Activated CD4-positive, alpha-beta T cell treated with anti-CD3 and anti-CD28 coated beads, Interleukin-2, Interleukin-4, amounts not matched to agents 100 ng/mL and 50 ng/mL, durations not matched to agents 16 hours and 8 hours (primary cell): ENCODE data around the gene MT3.
"Not testable (repeated sequence)": the region's sequence is repeated elsewhere in the genome, so short reads cannot be mapped to it uniquely, and the experiment has no call there.

Experiments
- DNase-seq: peaks from one replicate; pipeline ENCODE4 v3.0.0-alpha.2; 2020; ENCODE audit warnings: low spot score

MT3 gene

GRCh38 chr16:56610017-56610608 lies 20.8 kb downstream of the MT3 start:
- peak; percentile 77 for DNase-seq

DNA sequence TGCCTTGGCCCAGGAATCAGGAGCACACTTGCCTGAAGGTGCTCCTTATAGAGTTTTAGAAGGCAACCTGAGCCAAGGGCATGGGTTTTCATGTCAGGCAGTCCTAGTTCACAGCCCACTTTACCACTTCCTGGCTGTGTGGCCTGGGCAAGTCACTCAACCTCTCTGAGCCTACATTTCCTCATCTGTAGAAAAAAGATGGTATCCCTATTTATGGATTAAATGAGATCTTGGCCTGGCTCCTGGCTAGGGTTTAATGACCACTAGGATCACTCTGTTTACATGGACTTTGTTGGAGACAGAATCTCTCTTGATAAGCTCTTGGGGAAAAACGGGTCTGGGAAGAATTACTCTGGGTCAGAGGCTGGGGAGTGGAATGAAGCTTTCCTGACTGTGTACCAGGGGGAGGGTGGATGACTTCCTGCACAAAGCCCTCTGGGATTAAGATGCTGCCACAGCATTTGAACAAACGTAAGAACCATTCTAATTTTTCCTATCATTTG lies 21.3 kb downstream of the MT3 start:
- DNase-seq: peak; percentile 48

- DNase-seq: no peak
These were observed 22.0 kb downstream of the MT3 start for GRCh38 chr16:56611281-56611833.

GRCh38 chr16:56613706-56614105 lies 24.4 kb downstream of the MT3 start:
- DNase-seq: no peak

DNA sequence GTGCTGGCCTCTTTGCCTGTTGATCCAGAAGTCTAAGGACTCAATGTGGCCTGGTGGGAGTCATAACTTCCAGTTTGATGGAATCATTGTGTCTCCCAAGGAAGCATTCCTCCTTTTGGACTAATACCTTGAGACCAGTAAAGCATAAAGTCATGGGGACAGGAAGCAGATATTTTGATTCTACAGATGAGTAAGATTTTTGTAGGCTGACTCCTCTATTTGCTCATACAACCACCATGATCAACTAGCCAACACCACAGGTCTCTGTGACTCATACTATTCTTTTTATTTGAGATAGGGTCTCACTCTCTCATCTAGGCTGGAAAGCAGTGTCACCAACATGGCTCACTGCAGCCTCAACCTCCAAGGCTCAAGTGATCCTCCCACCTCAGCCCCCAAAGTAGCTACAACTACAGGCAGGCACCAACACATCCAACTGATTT lies 25.2 kb downstream of the MT3 start:
- DNase-seq: peak; percentile 81

- no peak for DNase-seq
These were observed 26.0 kb downstream of the MT3 start for GRCh38 chr16:56615353-56615752.

- DNase-seq: no peak
These were observed 27.4 kb downstream of the MT3 start for GRCh38 chr16:56616608-56617211.

DNA sequence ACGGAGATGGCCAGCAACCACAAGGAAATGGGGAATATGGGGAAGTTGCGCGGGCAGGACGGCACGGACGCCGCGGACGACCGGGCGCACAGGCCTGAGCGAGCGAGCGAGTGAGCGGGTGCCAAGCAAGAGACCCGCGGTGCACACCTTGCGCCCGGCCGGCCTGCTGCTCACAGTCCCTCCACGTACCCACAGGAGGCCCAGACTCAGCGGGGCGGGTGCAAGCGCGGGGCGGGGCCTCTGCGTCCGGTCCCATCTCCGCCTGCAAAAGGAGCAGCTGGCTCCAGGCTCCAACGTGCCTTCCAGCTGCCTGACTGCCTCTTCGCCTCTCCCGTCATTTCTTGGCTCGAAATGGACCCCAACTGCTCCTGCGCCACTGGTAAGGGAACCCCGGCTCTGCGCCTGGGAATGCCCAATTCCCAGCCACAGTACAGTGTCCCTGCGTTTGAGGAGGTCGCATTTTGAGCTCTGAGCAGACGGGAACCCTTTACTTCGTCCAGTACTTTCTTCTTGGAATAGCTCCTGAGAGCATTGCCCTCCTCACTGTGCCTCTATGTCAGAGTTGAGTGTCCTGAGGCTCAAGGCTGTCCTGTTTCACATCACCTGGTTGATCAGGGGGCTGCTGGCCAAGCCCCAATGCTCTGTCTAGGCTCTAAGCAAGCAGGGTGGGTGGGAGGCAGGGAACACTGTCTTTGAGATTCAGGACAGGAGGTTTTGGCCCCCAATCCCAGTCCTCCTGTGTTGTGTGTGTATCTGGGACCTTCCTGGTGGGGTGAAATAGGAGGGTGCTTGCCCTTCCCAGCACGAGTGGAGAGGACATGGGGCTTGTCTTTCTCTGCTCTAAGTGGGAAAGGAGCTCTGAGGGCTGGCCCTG lies 28.1 kb downstream of the MT3 start:
- peak; percentile 63 for DNase-seq

GRCh38 chr16:56618138-56618537 lies 28.8 kb downstream of the MT3 start:
- no peak for DNase-seq

GRCh38 chr16:56620339-56620897 lies 31.1 kb downstream of the MT3 start:
- no peak for DNase-seq

GRCh38 chr16:56621665-56622445 lies 32.5 kb downstream of the MT3 start:
- DNase-seq: not testable (repeated sequence)

- DNase-seq: not testable (repeated sequence)
These were observed 33.9 kb downstream of the MT3 start for GRCh38 chr16:56623184-56623583.

DNA sequence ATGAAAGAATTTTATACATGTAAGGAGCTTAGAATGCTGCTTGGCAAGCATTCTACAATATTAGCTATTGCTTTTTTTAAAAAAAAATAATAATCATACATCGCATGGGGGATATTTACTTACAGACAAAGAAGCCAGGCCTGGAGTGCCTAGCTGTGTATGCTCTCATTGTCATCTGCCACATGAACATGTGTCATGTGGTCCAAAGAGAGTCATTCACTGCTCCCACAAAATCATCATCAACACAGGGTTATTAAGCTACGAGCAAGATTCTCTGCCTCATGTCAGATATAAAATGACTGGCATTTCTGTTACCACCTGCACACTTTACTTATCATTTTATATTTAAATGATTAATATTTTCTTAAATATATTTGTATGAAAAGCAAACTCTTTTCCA lies 34.3 kb downstream of the MT3 start:
- no peak for DNase-seq

DNA sequence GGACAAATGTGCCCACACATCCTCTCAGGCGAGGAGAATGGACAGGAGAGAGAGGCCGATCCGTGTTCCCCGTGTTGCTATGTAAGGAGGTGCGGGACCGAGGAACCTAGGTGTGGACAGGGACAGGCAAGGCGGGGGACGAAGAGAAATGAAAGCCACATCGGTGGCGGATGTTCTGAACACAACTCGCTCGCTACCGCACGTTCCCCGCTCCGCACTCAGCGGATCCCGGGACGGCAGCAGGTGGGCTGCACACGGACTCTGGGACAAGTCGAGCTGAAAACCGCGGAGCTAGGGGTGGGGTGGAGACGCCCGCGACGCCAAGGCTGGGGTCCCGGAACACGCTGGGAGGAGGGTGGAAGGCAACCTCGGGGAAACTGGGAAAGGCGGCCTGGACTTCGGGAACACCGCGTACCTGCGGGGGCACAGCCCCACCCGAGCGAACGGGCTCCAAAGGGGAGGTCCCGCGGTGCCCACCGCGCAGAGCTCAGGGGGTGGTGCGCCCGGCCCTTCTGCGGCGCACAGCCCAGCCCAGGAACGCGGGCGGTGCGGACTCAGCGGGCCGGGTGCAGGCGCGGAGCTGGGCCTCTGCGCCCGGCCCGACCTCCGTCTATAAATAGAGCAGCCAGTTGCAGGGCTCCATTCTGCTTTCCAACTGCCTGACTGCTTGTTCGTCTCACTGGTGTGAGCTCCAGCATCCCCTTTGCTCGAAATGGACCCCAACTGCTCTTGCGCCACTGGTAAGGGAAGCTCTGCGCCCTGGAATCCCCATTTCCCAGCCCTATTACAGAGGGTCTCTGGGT lies 36.0 kb downstream of the MT3 start, which contains the start of gene MT1E:
TSS of gene MT1E (plus strand) at position 642 of the 803 bp plus-strand sequence. CDS start at position 713, 71 bp downstream.
- peak; percentile 58 for DNase-seq

GRCh38 chr16:56625943-56626654 lies 36.8 kb downstream of the MT3 start:
- DNase-seq: no peak

DNA sequence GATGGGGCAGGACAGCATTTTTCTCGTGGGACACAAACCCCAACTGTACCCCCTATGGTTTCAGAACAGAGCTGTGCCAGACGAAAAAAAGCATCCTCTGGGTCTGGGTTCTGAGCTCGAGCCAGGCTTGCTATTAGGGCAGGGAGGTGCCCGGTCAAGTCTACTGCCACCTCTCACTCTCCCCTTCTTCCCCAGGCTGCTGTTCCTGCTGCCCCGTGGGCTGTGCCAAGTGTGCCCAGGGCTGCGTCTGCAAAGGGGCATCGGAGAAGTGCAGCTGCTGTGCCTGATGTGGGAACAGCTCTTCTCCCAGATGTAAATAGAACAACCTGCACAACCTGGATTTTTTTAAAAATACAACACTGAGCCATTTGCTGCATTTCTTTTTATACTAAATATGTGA lies 37.4 kb downstream of the MT3 start:
- no peak for DNase-seq

- no peak for DNase-seq
These were observed 39.4 kb downstream of the MT3 start for GRCh38 chr16:56628486-56629350.

DNA sequence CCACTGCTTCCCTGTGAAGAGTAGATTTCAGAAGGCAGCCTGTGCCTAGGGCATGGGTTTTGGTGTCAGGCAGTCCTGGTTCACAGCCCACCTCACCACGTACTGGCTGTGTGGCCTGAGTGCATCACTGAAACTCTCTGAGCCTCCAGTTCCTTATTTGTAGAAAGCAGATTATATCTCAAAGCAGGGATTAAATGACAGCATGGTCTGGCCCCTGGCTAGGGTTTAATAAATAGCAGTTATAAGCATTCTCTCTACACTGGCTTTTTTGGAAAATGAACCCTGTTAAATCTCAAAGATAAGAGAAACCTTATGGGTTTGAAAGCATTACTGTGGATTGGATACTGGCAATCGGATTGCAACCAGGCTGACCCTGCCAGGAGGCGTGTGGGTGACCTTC lies 40.2 kb downstream of the MT3 start:
- no peak for DNase-seq

- DNase-seq: no peak
These were observed 40.8 kb downstream of the MT3 start for GRCh38 chr16:56630134-56630533.
